ENCODE data around the gene SPAG16. TPM values are rescaled to one million over a fixed set of nuclear protein-coding genes. Genes with fewer than 3 reads are reported as not detected.

Gene SPAG16
- total RNA-seq, 3 donors from 2014 or later: 25.3 to 42.0 (median 41.7) TPM

- H3K27me3 ChIP-seq: no peaks in the 10 kb centered on the region
- no peak overlapping the region for H3K27ac ChIP-seq
- no peak overlapping the region for H3K4me3 ChIP-seq
- no peaks in the 10 kb centered on the region for H3K9me3 ChIP-seq
- TF ChIP-seq POLR2A (IDR thresholded peaks at IDR 0.05): no peak
- no peak for TF ChIP-seq POLR2AphosphoS5 (IDR thresholded peaks at IDR 0.05)
- no peak for TF ChIP-seq CTCF (IDR thresholded peaks at IDR 0.05)
- no peaks in the 10 kb centered on the region for H3K4me1 ChIP-seq
- DNase-seq (ENCODE audit: low spot score in 2 of 2): no peak
- intact Hi-C loops (cut with DNase I; ENCODE audit: low total_unique reads): no loop called here
- H3K36me3 ChIP-seq: no peaks in the 10 kb centered on the region
Measured at GRCh38 chr2:214451516-214452275, 1167.4 kb downstream of the SPAG16 start.

Other genes with a start within 250 kb of the SPAG16 start
- 10 to 100 TPM in 2 of 3 donors, 1 to 10 TPM in 1; 8.0 to 34.4 (median 22.0) TPM for gene IKZF2, start 132.9 kb upstream of the SPAG16 start, total RNA-seq

Measured in breast epithelium (tissue), 4 donors.